BLaER1 treated with 17β-estradiol and CSF1 and Interleukin-3, amounts not matched to agents 10 nM and 100 nM (cell line): ENCODE data around the gene C1orf159.

ENCODE experiments used
- H3K27ac ChIP-seq, 11 experiments: shearing (Covaris generic); formaldehyde crosslinking; 2 replicates each; pipeline ENCODE4 v1.8.1; 2022
- H3K27me3 ChIP-seq, 11 experiments: shearing (Covaris generic); formaldehyde crosslinking; 2 replicates each; pipeline ENCODE4 v1.8.1; 2022
- H3K36me3 ChIP-seq, 11 experiments: shearing (Covaris generic); formaldehyde crosslinking; 2 replicates each; pipeline ENCODE4 v1.8.1; 2022
- H3K4me1 ChIP-seq, 10 experiments: shearing (Covaris generic); formaldehyde crosslinking; 2 replicates each; pipeline ENCODE4 v1.8.1; 2022
- H3K4me2 ChIP-seq, 11 experiments: shearing (Covaris generic); formaldehyde crosslinking; 2 replicates each; pipeline ENCODE4 v1.8.1; 2022
- H3K4me3 ChIP-seq, 10 experiments: shearing (Covaris generic); formaldehyde crosslinking; 2 replicates each; pipeline ENCODE4 v1.8.1; 2022
- H3K9ac ChIP-seq, 11 experiments: shearing (Covaris generic); formaldehyde crosslinking; 2 replicates each; pipeline ENCODE4 v1.8.1; 2022
- H3K9me3 ChIP-seq, 11 experiments: shearing (Covaris generic); formaldehyde crosslinking; replicated peaks in 1 of 11; 2 replicates each; pipeline ENCODE4 v1.8.1; 2022
- H4K20me1 ChIP-seq, 11 experiments: shearing (Covaris generic); formaldehyde crosslinking; 2 replicates each; pipeline ENCODE4 v1.8.1; 2022
- Cebpa-rat ChIP-seq, 11 experiments: shearing (Covaris generic); IDR thresholded peaks; 2 replicates each; pipeline ENCODE4 v1.8.1; 2022

C1orf159 gene

GRCh38 chr1:1086911-1087341, 29.0 kb downstream of the C1orf159 start:
- H3K27ac ChIP-seq: peak overlapping the region in 4 of 11 experiments; percentile 56 to 68 (median 61); a peak in 8 of 22 replicates
- peak overlapping the region in 4 of 11 experiments; percentile 62 to 67 (median 63); a peak in 8 of 22 replicates for H3K9ac ChIP-seq
- H4K20me1 ChIP-seq: peaks cover 0 to 86% (median 31%) of the 10 kb centered on the region in 11 experiments; a peak in 18 of 22 replicates
- H3K4me3 ChIP-seq: peak overlapping the region in 3 of 10 experiments; percentile 0 to 42 (median 21); a peak in 2 of 20 replicates
- no peaks in the 10 kb centered on the region for H3K9me3 ChIP-seq
- peaks cover 0 to 23% (median 0%) of the 10 kb centered on the region in 11 experiments; a peak in 5 of 22 replicates for H3K27me3 ChIP-seq
- peaks cover 45 to 95% (median 81%) of the 10 kb centered on the region in 10 experiments for H3K4me1 ChIP-seq
- TF ChIP-seq Cebpa-rat (IDR thresholded peaks at IDR 0.05): no peak
- H3K4me2 ChIP-seq: peak overlapping the region; percentile 31 to 95 (median 79)
- peaks cover 0 to 16% (median 0%) of the 10 kb centered on the region in 11 experiments; a peak in 4 of 22 replicates for H3K36me3 ChIP-seq

DNA sequence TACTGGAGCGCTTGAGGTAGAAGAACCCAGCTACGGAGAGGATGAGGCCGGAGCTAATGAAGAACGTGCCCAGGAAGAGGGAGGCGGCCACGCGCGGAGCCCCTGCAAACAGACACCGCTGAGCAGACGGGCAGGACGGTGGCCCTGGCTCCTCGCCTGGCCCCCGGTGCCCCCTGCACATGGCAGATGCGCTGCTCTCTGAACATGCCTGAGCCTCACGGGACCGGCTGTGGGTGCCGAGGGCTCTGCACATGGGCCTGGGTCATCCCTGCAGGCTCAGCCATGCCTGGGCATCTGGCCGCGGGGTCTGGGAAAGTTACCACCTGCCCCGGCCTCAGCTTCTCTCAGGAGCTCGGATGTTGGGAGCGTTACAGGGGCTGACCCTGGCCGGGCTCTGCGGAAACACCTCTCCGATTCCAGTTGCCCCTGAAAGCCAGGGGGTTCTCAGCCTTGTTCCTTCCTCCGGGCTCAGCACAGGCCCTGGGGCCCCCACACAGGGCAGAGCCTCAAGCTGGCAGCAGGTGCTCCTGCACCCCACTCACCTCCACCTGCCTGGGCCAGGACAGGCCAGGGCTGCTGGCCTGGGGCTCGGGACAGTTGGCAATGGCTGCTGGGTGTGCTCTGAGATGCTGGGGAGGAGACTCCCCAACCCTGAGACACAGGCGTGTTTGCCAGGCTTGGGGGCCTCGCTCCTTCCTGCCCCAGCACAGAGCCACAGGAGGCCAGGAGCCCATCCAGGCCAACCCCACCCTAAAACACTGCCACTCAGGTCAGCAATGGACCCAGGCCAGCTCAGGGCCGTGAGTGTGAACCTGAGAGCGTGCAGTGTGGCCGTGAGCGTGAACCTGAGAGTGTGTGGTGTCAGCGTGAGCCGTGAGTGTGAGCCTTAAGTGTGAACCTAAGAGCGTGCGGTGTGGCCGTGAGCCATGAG, 29.7 kb downstream of the C1orf159 start:
- peaks cover 0 to 16% (median 0%) of the 10 kb centered on the region in 11 experiments; a peak in 4 of 22 replicates for H3K36me3 ChIP-seq
- TF ChIP-seq Cebpa-rat (IDR thresholded peaks at IDR 0.05): no peak
- H3K27ac ChIP-seq: peak overlapping the region in 7 of 11 experiments; percentile 26 to 68 (median 56); a peak in 12 of 22 replicates
- H3K27me3 ChIP-seq: peaks cover 0 to 23% (median 0%) of the 10 kb centered on the region in 11 experiments; a peak in 5 of 22 replicates
- H3K4me1 ChIP-seq: peaks cover 49 to 98% (median 83%) of the 10 kb centered on the region in 10 experiments
- peak overlapping the region in 7 of 11 experiments; percentile 1 to 67 (median 62); a peak in 10 of 22 replicates for H3K9ac ChIP-seq
- H4K20me1 ChIP-seq: peaks cover 0 to 90% (median 29%) of the 10 kb centered on the region in 11 experiments; a peak in 18 of 22 replicates
- no peaks in the 10 kb centered on the region for H3K9me3 ChIP-seq
- H3K4me2 ChIP-seq: peak overlapping the region; percentile 30 to 95 (median 79); a peak in 21 of 22 replicates
- peak overlapping the region in 3 of 10 experiments; percentile 21 to 42 (median 37); a peak in 5 of 20 replicates for H3K4me3 ChIP-seq

- H3K27ac ChIP-seq: peak overlapping the region in 7 of 11 experiments; percentile 26 to 68 (median 56); a peak in 13 of 22 replicates
Observed at GRCh38 chr1:1085171-1085841, 30.6 kb downstream of the C1orf159 start.

GRCh38 chr1:1084372-1085170, 31.3 kb downstream of the C1orf159 start:
- TF ChIP-seq Cebpa-rat (IDR thresholded peaks at IDR 0.05): no peak
- H3K4me1 ChIP-seq: peaks cover 46 to 94% (median 79%) of the 10 kb centered on the region in 10 experiments
- peaks cover 0 to 16% (median 0%) of the 10 kb centered on the region in 11 experiments; a peak in 4 of 22 replicates for H3K36me3 ChIP-seq
- no peak overlapping the region for H3K4me3 ChIP-seq
- peaks cover 0 to 31% (median 4%) of the 10 kb centered on the region in 11 experiments; a peak in 11 of 22 replicates for H3K27me3 ChIP-seq
- no peaks in the 10 kb centered on the region for H3K9me3 ChIP-seq
- H4K20me1 ChIP-seq: peaks cover 0 to 76% (median 13%) of the 10 kb centered on the region in 11 experiments; a peak in 15 of 22 replicates
- peak overlapping the region in 3 of 11 experiments; percentile 56 to 68 (median 58); a peak in 4 of 22 replicates for H3K27ac ChIP-seq
- peak overlapping the region in 3 of 11 experiments; percentile 62 to 67 (median 62); a peak in 5 of 22 replicates for H3K9ac ChIP-seq
- H3K4me2 ChIP-seq: peak overlapping the region in 8 of 11 experiments; percentile 66 to 95 (median 88); a peak in 16 of 22 replicates

More at GRCh38 chr1:1085171-1085841, 30.6 kb downstream of the C1orf159 start:
- H3K4me2 ChIP-seq: peak overlapping the region; percentile 30 to 95 (median 79); a peak in 21 of 22 replicates
- H3K27me3 ChIP-seq: peaks cover 0 to 24% (median under 1%) of the 10 kb centered on the region in 11 experiments; a peak in 8 of 22 replicates
- peaks cover 0 to 16% (median 0%) of the 10 kb centered on the region in 11 experiments; a peak in 4 of 22 replicates for H3K36me3 ChIP-seq
- peak overlapping the region in 7 of 11 experiments; percentile 1 to 67 (median 62); a peak in 10 of 22 replicates for H3K9ac ChIP-seq
- no peaks in the 10 kb centered on the region for H3K9me3 ChIP-seq
- TF ChIP-seq Cebpa-rat (IDR thresholded peaks at IDR 0.05): no peak
- peaks cover 42 to 94% (median 79%) of the 10 kb centered on the region in 10 experiments for H3K4me1 ChIP-seq
- H3K4me3 ChIP-seq: peak overlapping the region in 3 of 10 experiments; percentile 21 to 42 (median 37); a peak in 4 of 20 replicates
- H4K20me1 ChIP-seq: peaks cover 0 to 84% (median 20%) of the 10 kb centered on the region in 11 experiments; a peak in 17 of 22 replicates

GRCh38 chr1:1083416-1084371, 32.2 kb downstream of the C1orf159 start:
- no peak overlapping the region for H3K4me3 ChIP-seq
- no peaks in the 10 kb centered on the region for H3K9me3 ChIP-seq
- H3K36me3 ChIP-seq: peaks cover 0 to 16% (median 0%) of the 10 kb centered on the region in 11 experiments; a peak in 4 of 22 replicates
- peaks cover 45 to 90% (median 74%) of the 10 kb centered on the region in 10 experiments for H3K4me1 ChIP-seq
- H4K20me1 ChIP-seq: peaks cover 0 to 67% (median 7%) of the 10 kb centered on the region in 11 experiments; a peak in 9 of 22 replicates
- H3K9ac ChIP-seq: no peak overlapping the region
- no peak overlapping the region for H3K27ac ChIP-seq
- H3K27me3 ChIP-seq: peaks cover 2 to 38% (median 8%) of the 10 kb centered on the region in 11 experiments; a peak in 20 of 22 replicates
- no peak for TF ChIP-seq Cebpa-rat (IDR thresholded peaks at IDR 0.05)
- peak overlapping the region in 4 of 11 experiments; percentile 81 to 92 (median 90); a peak in 7 of 22 replicates for H3K4me2 ChIP-seq

DNA sequence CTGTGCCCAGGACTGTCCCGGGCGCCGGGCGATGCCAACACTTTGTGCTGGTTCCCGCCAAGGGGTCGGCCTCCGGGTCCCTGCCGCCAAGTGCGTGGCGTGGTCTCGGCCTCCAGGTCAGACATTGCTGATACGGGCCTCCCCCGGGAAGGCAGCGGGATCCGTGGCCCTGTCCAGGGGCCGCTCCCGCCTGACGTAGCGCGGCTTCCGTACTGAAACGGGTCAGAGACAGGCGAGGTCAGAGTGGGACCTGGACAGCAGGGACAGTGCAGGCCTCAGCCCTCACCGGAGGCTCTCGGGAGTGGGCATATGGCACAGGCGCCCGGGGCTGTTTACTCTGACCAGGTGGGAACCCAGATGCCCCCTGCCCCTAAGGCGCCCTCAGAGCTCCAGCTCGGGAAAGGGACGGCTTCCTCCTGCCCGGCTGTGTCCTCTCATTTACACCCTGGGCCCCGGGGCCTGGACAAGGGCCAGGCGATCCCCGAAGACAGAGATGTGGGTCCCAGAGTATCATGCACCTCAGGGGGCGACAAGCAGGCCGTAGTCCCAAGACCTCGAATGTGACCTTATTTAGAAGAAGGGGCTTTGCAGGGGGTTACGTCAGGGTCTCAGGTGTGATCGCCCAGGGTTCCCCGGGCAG, 33.0 kb downstream of the C1orf159 start:
- H3K4me2 ChIP-seq: peak overlapping the region in 9 of 11 experiments; percentile 58 to 81 (median 74); a peak in 17 of 22 replicates
- no peaks in the 10 kb centered on the region for H3K9me3 ChIP-seq
- peaks cover 45 to 84% (median 69%) of the 10 kb centered on the region in 10 experiments for H3K4me1 ChIP-seq
- H3K27me3 ChIP-seq: peaks cover 6 to 39% (median 13%) of the 10 kb centered on the region in 11 experiments; a peak in 21 of 22 replicates
- TF ChIP-seq Cebpa-rat (IDR thresholded peaks at IDR 0.05): no peak
- no peak overlapping the region for H3K4me3 ChIP-seq
- peaks cover 0 to 63% (median 7%) of the 10 kb centered on the region in 11 experiments; a peak in 9 of 22 replicates for H4K20me1 ChIP-seq
- no peak overlapping the region for H3K27ac ChIP-seq
- peaks cover 0 to 16% (median 0%) of the 10 kb centered on the region in 11 experiments; a peak in 4 of 22 replicates for H3K36me3 ChIP-seq
- peak overlapping the region in 3 of 11 experiments; percentile 35 to 46 (median 44); a peak in 3 of 22 replicates for H3K9ac ChIP-seq
